NB4 (cell line): Measurements from ENCODE around the gene BCL2L12.

Source experiments
- MYC ChIP-seq: IDR thresholded peaks from 2 replicates; pipeline ENCODE4 v1.6.1; 2011; ENCODE audit warnings: low read depth, low read length
- POLR2A ChIP-seq: IDR thresholded peaks from 2 replicates; pipeline ENCODE4 v1.6.1; 2011; ENCODE audit warnings: mild to moderate bottlenecking; ENCODE audit not compliant: insufficient read length; ENCODE audit errors: extremely low read depth
- TF ChIP-seq, protein P1 (sequence below): IDR thresholded peaks from one replicate; pipeline ENCODE4 v1.5.1; 2012; ENCODE audit warnings: low read depth, low read length
- TF ChIP-seq, protein P2 (sequence below): IDR thresholded peaks from 2 replicates; pipeline ENCODE4 v1.6.1; 2011; ENCODE audit warnings: low read depth, low read length

DNA sequence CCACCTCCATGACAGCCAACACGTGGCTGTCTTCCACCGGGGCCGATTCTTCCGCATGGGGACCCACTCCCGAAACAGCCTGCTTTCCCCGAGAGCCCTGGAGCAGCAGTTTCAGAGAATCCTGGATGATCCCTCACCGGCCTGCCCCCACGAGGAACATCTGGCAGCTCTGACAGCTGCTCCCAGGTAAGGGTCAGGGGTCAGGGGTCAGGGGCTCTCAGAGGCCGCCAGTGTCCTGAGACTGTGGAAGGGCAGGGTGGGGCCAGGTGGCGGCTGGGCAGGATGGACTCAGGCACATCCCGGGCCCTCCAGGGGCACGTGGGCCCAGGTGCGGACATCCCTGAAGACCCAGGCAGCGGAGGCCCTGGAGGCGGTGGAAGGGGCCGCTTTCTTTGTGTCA is 40.2 kb downstream of the BCL2L12 start:
- TF ChIP-seq, protein P1, sequence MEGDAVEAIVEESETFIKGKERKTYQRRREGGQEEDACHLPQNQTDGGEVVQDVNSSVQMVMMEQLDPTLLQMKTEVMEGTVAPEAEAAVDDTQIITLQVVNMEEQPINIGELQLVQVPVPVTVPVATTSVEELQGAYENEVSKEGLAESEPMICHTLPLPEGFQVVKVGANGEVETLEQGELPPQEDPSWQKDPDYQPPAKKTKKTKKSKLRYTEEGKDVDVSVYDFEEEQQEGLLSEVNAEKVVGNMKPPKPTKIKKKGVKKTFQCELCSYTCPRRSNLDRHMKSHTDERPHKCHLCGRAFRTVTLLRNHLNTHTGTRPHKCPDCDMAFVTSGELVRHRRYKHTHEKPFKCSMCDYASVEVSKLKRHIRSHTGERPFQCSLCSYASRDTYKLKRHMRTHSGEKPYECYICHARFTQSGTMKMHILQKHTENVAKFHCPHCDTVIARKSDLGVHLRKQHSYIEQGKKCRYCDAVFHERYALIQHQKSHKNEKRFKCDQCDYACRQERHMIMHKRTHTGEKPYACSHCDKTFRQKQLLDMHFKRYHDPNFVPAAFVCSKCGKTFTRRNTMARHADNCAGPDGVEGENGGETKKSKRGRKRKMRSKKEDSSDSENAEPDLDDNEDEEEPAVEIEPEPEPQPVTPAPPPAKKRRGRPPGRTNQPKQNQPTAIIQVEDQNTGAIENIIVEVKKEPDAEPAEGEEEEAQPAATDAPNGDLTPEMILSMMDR: no peak
- TF ChIP-seq POLR2A (no peak), MYC (no peak)
- TF ChIP-seq, protein P2, sequence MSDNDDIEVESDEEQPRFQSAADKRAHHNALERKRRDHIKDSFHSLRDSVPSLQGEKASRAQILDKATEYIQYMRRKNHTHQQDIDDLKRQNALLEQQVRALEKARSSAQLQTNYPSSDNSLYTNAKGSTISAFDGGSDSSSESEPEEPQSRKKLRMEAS: no peak
